SK-N-SH (cell line): ENCODE data around the gene CAP2. TPM values are rescaled to one million over a fixed set of nuclear protein-coding genes. Genes with fewer than 3 reads are reported as not detected.

Experiments used
- CTCF ChIA-PET: fragments of 300-600, 350-600 bp; formaldehyde crosslinking; extraction: SDS; loops from one replicate; lab custom pipeline; 2021; lab: Yijun Ruan, JAX
- POLR2A ChIA-PET: fragments of 350-600 bp; sonication (Branson Sonifier 250); formaldehyde crosslinking; extraction: SDS; loops from one replicate; lab custom pipeline; 2020; ENCODE audit warnings: antibody characterized with exemption, inconsistent platforms; lab: Yijun Ruan, JAX
- DNase-seq: peaks from one replicate; pipeline ENCODE4 v3.0.0; 2012
- H2AFZ ChIP-seq: fragments of 200-600 bp; sonication (generic); 2 replicates; pipeline ENCODE4 v1.8.1; 2016; ENCODE audit warnings: antibody characterized with exemption, mild to moderate bottlenecking, low read depth
- H3F3A ChIP-seq: fragments of 200-600 bp; sonication (generic); replicated peaks from 2 replicates; pipeline ENCODE3; 2016; ENCODE audit warnings: antibody characterized with exemption, mild to moderate bottlenecking; ENCODE audit not compliant: insufficient read depth
- H3K27ac ChIP-seq, 2 experiments: fragments of 200-500 bp in 1 of 2; fragments of 200-600 bp in 1 of 2; sonication (Bioruptor generic) in 1 of 2; sonication (generic), shearing (Covaris generic) in 1 of 2; 2 replicates each; pipeline versions ENCODE4 v1.5.1 to v1.6.1; 2014 to 2016; ENCODE audit warnings: low read depth in 2 of 2, inconsistent platforms in 1 of 2, low read length in 1 of 2, mild to moderate bottlenecking in 1 of 2, mixed read lengths in 1 of 2
- H3K27me3 ChIP-seq: fragments of 200-600 bp; sonication (generic), shearing (Covaris generic); 2 replicates; pipeline ENCODE4 v1.6.1; 2016; ENCODE audit warnings: mixed run types; ENCODE audit not compliant: insufficient read depth
- H3K36me3 ChIP-seq, 2 experiments: fragments of 200-500 bp in 1 of 2; fragments of 200-600 bp in 1 of 2; sonication (Bioruptor generic) in 1 of 2; sonication (generic) in 1 of 2; replicated peaks in 1 of 2; 2 replicates each; pipeline versions ENCODE3 to v1.5.1; 2014 to 2016; ENCODE audit warnings: low read length in 1 of 2, mild to moderate bottlenecking in 1 of 2; ENCODE audit not compliant: insufficient read depth in 2 of 2, control insufficient read depth in 1 of 2
- H3K4me1 ChIP-seq, 2 experiments: fragments of 200-500 bp in 1 of 2; fragments of 200-600 bp in 1 of 2; sonication (Bioruptor generic) in 1 of 2; sonication (generic), shearing (Covaris generic) in 1 of 2; 2 replicates each; pipeline versions ENCODE4 v1.5.1 to v1.6.1; 2014 to 2016; ENCODE audit warnings: low read depth in 1 of 2, low read length in 1 of 2, mixed run types in 1 of 2; ENCODE audit not compliant: insufficient read depth in 2 of 2, control insufficient read depth in 1 of 2
- H3K4me2 ChIP-seq: fragments of 200-600 bp; sonication (generic), shearing (Covaris generic); 2 replicates; pipeline ENCODE4 v1.6.1; 2017; ENCODE audit warnings: mixed run types
- H3K4me3 ChIP-seq, 2 experiments: fragments of 200-500 bp in 1 of 2; fragments of 200-600 bp in 1 of 2; sonication (Bioruptor generic) in 1 of 2; sonication (generic), shearing (Covaris generic) in 1 of 2; 2 replicates each; pipeline versions ENCODE4 v1.5.1 to v1.8.1; 2014 to 2016; ENCODE audit warnings: low read depth in 2 of 2, inconsistent platforms in 1 of 2, low read length in 1 of 2, mild to moderate bottlenecking in 1 of 2, mixed read lengths in 1 of 2, moderate library complexity in 1 of 2
- H3K79me2 ChIP-seq: fragments of 200-600 bp; sonication (generic); 2 replicates; pipeline ENCODE4 v1.8.1; 2017; ENCODE audit warnings: mild to moderate bottlenecking; ENCODE audit not compliant: insufficient read depth
- H3K9ac ChIP-seq: fragments of 200-600 bp; sonication (generic); 2 replicates; pipeline ENCODE4 v1.6.1; 2017; ENCODE audit warnings: mixed run types
- H3K9me2 ChIP-seq: fragments of 200-600 bp; sonication (generic); 2 replicates; pipeline ENCODE4 v1.6.1; 2017; ENCODE audit warnings: mixed run types
- H3K9me3 ChIP-seq: fragments of 200-600 bp; sonication (generic); 2 replicates; pipeline ENCODE4 v1.6.1; 2017; ENCODE audit warnings: mixed run types, mild to moderate bottlenecking, moderate library complexity
- H4K20me1 ChIP-seq: fragments of 200-600 bp; sonication (generic); 2 replicates; pipeline ENCODE4 v1.6.1; 2017; ENCODE audit warnings: mild to moderate bottlenecking, mixed run types; ENCODE audit not compliant: insufficient read depth
- ELF1 ChIP-seq: IDR thresholded peaks from 2 replicates; pipeline ENCODE4 v1.4.0; 2012
- EP300 ChIP-seq, 2 experiments: IDR thresholded peaks; 2 replicates each; pipeline versions ENCODE4 v1.4.0 to v1.6.1; 2012; ENCODE audit warnings: borderline replicate concordance in 1 of 2, low read depth in 1 of 2, low read length in 1 of 2
- EZH2phosphoT487 ChIP-seq: fragments of 200-600 bp; sonication (generic); IDR thresholded peaks from 2 replicates; pipeline ENCODE4 v1.6.1; 2017; ENCODE audit warnings: low read depth, mixed run types, mild to moderate bottlenecking, antibody characterized with exemption, moderate library complexity, borderline replicate concordance
- FOSL2 ChIP-seq: IDR thresholded peaks from 2 replicates; pipeline ENCODE4 v1.4.0; 2012; ENCODE audit warnings: low read depth, mild to moderate bottlenecking, moderate library complexity, borderline replicate concordance
- FOXJ3 ChIP-seq: sonication (generic); formaldehyde crosslinking; IDR thresholded peaks from 2 replicates; pipeline ENCODE4 v1.5.1; 2020; ENCODE audit warnings: mild to moderate bottlenecking, missing genetic modification reagents
- GABPA ChIP-seq: IDR thresholded peaks from 2 replicates; pipeline ENCODE4 v1.4.0; 2012; ENCODE audit warnings: low read depth, mild to moderate bottlenecking
- NFIC ChIP-seq: IDR thresholded peaks from 2 replicates; pipeline ENCODE4 v1.4.0; 2012; ENCODE audit warnings: borderline replicate concordance
- SMC3 ChIP-seq: IDR thresholded peaks from 2 replicates; pipeline ENCODE4 v1.6.1; 2012; ENCODE audit warnings: low read depth, low read length, improper control_type of control experiment
- TAF1 ChIP-seq: IDR thresholded peaks from 2 replicates; pipeline ENCODE4 v1.6.1; 2012; ENCODE audit warnings: low read depth, mild to moderate bottlenecking, low read length, moderate library complexity, borderline replicate concordance
- TEAD4 ChIP-seq: IDR thresholded peaks from 2 replicates; pipeline ENCODE4 v1.4.0; 2012; ENCODE audit warnings: mild to moderate bottlenecking, borderline replicate concordance; ENCODE audit not compliant: insufficient read depth
- YY1 ChIP-seq: IDR thresholded peaks from 2 replicates; pipeline ENCODE4 v1.4.0; 2012; ENCODE audit warnings: low read depth, mild to moderate bottlenecking
- WGBS: methylation state at CpG from one replicate; pipeline ENCODE4 v1.1.6; 2017; ENCODE audit warnings: low lambda C conversion rate; 5-methylcytosine and 5-hydroxymethylcytosine counted together
- polyA plus RNA-seq, 3 experiments: library from polyadenylated mRNA; depleted of rRNA; stranded (reverse); fragments of >200 nt; gene quantifications; 2 replicates each; pipeline ENCODE4 v1.2.3, GENCODE V29; 2012
- TF ChIP-seq, protein P1 (sequence below): IDR thresholded peaks from 2 replicates; pipeline ENCODE4 v1.4.0; 2012; ENCODE audit warnings: low read depth, borderline replicate concordance
- TF ChIP-seq, protein P2 (sequence below): fragments of 200-600 bp; sonication (generic); IDR thresholded peaks from 2 replicates; pipeline ENCODE4 v1.6.1; 2017; ENCODE audit warnings: antibody characterized with exemption, mild to moderate bottlenecking, moderate library complexity
- TF ChIP-seq, protein P3 (sequence below): fragments of 150-350 bp; IDR thresholded peaks from 2 replicates; pipeline ENCODE4 v1.6.1; 2016; ENCODE audit warnings: mild to moderate bottlenecking, low read depth, low read length
- TF ChIP-seq, protein P4 (sequence below): fragments of 150-350 bp; IDR thresholded peaks from 2 replicates; pipeline ENCODE4 v1.6.1; 2017; ENCODE audit warnings: antibody characterized with exemption, low read length, low read depth, borderline replicate concordance
- TF ChIP-seq, protein P5 (sequence below): IDR thresholded peaks from 2 replicates; pipeline ENCODE4 v1.6.1; 2012; ENCODE audit warnings: mild to moderate bottlenecking, low read depth, low read length, moderate library complexity

Gene CAP2
- polyA plus RNA-seq, 1 of the 3 experiments (the other 2 are of a cell fraction) = 8.5 TPM

DNA sequence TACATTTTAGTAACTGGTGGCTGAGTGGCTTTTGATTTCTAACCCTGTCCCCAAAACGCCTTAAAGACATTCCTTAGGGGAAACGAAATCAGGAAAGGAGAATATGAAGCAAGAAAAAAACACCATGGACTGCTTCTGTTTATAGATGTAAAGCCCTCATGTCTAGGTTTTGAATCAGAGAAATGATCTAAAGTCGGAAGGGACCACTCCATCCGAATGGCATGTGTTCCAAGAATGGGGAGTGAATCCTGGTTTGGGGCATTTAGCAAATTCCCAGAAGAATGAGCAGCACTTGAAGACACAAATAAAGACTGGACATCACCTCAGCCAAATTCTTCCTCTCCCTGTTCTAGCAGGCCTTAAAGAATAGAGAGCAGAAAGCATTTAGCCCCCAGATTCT lies 65.6 kb downstream of the CAP2 start:
- ChIA-PET POLR2A (no interaction called here), CTCF (no interaction called here)
- no peak for TF ChIP-seq EZH2phosphoT487
- no peak for TF ChIP-seq FOXJ3 (CRISPR knock-in tag)
- TF ChIP-seq, protein P1, sequence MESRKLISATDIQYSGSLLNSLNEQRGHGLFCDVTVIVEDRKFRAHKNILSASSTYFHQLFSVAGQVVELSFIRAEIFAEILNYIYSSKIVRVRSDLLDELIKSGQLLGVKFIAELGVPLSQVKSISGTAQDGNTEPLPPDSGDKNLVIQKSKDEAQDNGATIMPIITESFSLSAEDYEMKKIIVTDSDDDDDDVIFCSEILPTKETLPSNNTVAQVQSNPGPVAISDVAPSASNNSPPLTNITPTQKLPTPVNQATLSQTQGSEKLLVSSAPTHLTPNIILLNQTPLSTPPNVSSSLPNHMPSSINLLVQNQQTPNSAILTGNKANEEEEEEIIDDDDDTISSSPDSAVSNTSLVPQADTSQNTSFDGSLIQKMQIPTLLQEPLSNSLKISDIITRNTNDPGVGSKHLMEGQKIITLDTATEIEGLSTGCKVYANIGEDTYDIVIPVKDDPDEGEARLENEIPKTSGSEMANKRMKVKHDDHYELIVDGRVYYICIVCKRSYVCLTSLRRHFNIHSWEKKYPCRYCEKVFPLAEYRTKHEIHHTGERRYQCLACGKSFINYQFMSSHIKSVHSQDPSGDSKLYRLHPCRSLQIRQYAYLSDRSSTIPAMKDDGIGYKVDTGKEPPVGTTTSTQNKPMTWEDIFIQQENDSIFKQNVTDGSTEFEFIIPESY = no peak
- TF ChIP-seq, protein P2, sequence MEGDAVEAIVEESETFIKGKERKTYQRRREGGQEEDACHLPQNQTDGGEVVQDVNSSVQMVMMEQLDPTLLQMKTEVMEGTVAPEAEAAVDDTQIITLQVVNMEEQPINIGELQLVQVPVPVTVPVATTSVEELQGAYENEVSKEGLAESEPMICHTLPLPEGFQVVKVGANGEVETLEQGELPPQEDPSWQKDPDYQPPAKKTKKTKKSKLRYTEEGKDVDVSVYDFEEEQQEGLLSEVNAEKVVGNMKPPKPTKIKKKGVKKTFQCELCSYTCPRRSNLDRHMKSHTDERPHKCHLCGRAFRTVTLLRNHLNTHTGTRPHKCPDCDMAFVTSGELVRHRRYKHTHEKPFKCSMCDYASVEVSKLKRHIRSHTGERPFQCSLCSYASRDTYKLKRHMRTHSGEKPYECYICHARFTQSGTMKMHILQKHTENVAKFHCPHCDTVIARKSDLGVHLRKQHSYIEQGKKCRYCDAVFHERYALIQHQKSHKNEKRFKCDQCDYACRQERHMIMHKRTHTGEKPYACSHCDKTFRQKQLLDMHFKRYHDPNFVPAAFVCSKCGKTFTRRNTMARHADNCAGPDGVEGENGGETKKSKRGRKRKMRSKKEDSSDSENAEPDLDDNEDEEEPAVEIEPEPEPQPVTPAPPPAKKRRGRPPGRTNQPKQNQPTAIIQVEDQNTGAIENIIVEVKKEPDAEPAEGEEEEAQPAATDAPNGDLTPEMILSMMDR = no peak
- no peaks in the 10 kb centered on the region for H3F3A ChIP-seq
- H3K9me2 ChIP-seq = no peaks in the 10 kb centered on the region
- no peaks in the 10 kb centered on the region for H3K4me1 ChIP-seq
- no peak overlapping the region for H3K9ac ChIP-seq
- no peaks in the 10 kb centered on the region for H3K9me3 ChIP-seq
- no peak overlapping the region for H3K4me2 ChIP-seq
- DNase-seq = no peak
- no peaks in the 10 kb centered on the region for H3K79me2 ChIP-seq
- no peak overlapping the region for H2AFZ ChIP-seq
- no peak overlapping the region for H3K27ac ChIP-seq
- H3K27me3 ChIP-seq = no peaks in the 10 kb centered on the region
- peaks cover 0 to 7% of the 10 kb centered on the region in 2 experiments for H3K36me3 ChIP-seq
- H4K20me1 ChIP-seq = no peaks in the 10 kb centered on the region
- WGBS = 88% methylated on average over 4 of the region's 4 CpGs
- H3K4me3 ChIP-seq = no peak overlapping the region

DNA sequence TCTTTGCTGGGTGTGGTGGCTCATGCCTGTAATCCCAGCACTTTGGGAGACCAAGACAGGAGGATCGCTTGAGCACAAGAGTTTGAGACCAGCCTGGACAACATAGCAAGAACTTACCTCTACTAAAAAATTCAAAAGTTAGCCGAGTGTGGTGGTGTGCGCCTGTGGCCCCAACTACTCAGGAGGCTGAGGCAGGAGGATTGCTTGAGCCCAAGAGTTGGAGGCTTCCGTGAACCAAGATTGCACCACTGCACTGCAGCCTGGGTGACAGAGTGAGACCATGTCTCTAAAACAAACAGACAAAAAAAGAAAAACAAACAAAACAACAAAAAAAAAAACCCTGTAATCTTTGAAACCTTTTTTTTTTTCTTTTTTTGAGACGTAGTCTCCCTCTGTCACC lies 67.5 kb downstream of the CAP2 start:
- Histone ChIP-seq H3K4me3 (no peak overlapping the region), H3K27ac (no peak overlapping the region), H3K4me2 (no peak overlapping the region), H4K20me1 (no peaks in the 10 kb centered on the region), H3K4me1 (no peaks in the 10 kb centered on the region), H3K36me3 (peaks cover 0 to 8% of the 10 kb centered on the region in 2 experiments), H3K9me3 (no peaks in the 10 kb centered on the region), H3K27me3 (no peaks in the 10 kb centered on the region), H3K79me2 (no peaks in the 10 kb centered on the region), H3K9ac (no peak overlapping the region), H3F3A (no peaks in the 10 kb centered on the region), H2AFZ (no peak overlapping the region), H3K9me2 (no peaks in the 10 kb centered on the region)
- TF ChIP-seq, protein P3, sequence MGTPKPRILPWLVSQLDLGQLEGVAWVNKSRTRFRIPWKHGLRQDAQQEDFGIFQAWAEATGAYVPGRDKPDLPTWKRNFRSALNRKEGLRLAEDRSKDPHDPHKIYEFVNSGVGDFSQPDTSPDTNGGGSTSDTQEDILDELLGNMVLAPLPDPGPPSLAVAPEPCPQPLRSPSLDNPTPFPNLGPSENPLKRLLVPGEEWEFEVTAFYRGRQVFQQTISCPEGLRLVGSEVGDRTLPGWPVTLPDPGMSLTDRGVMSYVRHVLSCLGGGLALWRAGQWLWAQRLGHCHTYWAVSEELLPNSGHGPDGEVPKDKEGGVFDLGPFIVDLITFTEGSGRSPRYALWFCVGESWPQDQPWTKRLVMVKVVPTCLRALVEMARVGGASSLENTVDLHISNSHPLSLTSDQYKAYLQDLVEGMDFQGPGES = no peak
- TF ChIP-seq TAF1 = no peak
- TF ChIP-seq GABPA = no peak
- TF ChIP-seq, protein P4, sequence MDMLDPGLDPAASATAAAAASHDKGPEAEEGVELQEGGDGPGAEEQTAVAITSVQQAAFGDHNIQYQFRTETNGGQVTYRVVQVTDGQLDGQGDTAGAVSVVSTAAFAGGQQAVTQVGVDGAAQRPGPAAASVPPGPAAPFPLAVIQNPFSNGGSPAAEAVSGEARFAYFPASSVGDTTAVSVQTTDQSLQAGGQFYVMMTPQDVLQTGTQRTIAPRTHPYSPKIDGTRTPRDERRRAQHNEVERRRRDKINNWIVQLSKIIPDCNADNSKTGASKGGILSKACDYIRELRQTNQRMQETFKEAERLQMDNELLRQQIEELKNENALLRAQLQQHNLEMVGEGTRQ = no peak
- no peak for TF ChIP-seq NFIC
- no peak for TF ChIP-seq ELF1
- TF ChIP-seq, protein P5, sequence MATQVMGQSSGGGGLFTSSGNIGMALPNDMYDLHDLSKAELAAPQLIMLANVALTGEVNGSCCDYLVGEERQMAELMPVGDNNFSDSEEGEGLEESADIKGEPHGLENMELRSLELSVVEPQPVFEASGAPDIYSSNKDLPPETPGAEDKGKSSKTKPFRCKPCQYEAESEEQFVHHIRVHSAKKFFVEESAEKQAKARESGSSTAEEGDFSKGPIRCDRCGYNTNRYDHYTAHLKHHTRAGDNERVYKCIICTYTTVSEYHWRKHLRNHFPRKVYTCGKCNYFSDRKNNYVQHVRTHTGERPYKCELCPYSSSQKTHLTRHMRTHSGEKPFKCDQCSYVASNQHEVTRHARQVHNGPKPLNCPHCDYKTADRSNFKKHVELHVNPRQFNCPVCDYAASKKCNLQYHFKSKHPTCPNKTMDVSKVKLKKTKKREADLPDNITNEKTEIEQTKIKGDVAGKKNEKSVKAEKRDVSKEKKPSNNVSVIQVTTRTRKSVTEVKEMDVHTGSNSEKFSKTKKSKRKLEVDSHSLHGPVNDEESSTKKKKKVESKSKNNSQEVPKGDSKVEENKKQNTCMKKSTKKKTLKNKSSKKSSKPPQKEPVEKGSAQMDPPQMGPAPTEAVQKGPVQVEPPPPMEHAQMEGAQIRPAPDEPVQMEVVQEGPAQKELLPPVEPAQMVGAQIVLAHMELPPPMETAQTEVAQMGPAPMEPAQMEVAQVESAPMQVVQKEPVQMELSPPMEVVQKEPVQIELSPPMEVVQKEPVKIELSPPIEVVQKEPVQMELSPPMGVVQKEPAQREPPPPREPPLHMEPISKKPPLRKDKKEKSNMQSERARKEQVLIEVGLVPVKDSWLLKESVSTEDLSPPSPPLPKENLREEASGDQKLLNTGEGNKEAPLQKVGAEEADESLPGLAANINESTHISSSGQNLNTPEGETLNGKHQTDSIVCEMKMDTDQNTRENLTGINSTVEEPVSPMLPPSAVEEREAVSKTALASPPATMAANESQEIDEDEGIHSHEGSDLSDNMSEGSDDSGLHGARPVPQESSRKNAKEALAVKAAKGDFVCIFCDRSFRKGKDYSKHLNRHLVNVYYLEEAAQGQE = no peak
- TF ChIP-seq TEAD4 = no peak
- no peak for TF ChIP-seq FOSL2
- TF ChIP-seq YY1 = no peak
- no peak for TF ChIP-seq SMC3
- no peak for TF ChIP-seq EP300 (IDR thresholded peaks at IDR 0.05; ENCODE audit: borderline replicate concordance in 1 of 2, low read depth in 1 of 2, low read length in 1 of 2)
- WGBS = 93% methylated on average over 5 of the region's 5 CpGs
- ChIA-PET POLR2A (no interaction called here), CTCF (no interaction called here)
- no peak for DNase-seq
